WTC11 (cell line): ENCODE data around the gene SLC1A4.

ENCODE experiments used
- ATF2 ChIP-seq: sonication (generic); formaldehyde crosslinking; IDR thresholded peaks from 2 replicates; pipeline ENCODE4 v1.8.1; 2022; ENCODE audit warnings: low read depth, missing genetic modification reagents, borderline replicate concordance
- CBFB ChIP-seq: sonication (generic); formaldehyde crosslinking; IDR thresholded peaks from 2 replicates; pipeline ENCODE4 v1.8.1; 2022; ENCODE audit warnings: mild to moderate bottlenecking, low read depth, missing genetic modification reagents
- CTCF ChIP-seq: fragments of 200-600 bp; IDR thresholded peaks from 2 replicates; pipeline ENCODE4 v1.8.0; 2022; ENCODE audit warnings: antibody characterized with exemption
- FOXP4 ChIP-seq: sonication (generic); formaldehyde crosslinking; IDR thresholded peaks from 2 replicates; pipeline ENCODE4 v1.8.0; 2022; ENCODE audit warnings: mild to moderate bottlenecking, missing genetic modification reagents
- MAX ChIP-seq: sonication (generic); formaldehyde crosslinking; IDR thresholded peaks from 2 replicates; pipeline ENCODE4 v1.8.0; 2022; ENCODE audit warnings: mild to moderate bottlenecking, missing genetic modification reagents
- NFYB ChIP-seq: sonication (generic); formaldehyde crosslinking; conservative IDR thresholded peaks from 2 replicates; pipeline ENCODE4 v1.8.0; 2022; ENCODE audit warnings: low read depth, missing genetic modification reagents
- SP1 ChIP-seq: sonication (generic); formaldehyde crosslinking; conservative IDR thresholded peaks from 2 replicates; pipeline ENCODE4 v1.8.1; 2022; ENCODE audit warnings: missing genetic modification reagents
- ZNF121 ChIP-seq: sonication (generic); formaldehyde crosslinking; IDR thresholded peaks from 2 replicates; pipeline ENCODE4 v1.8.0; 2023; ENCODE audit warnings: missing genetic modification reagents
- ZNF232 ChIP-seq: sonication (generic); formaldehyde crosslinking; IDR thresholded peaks from 2 replicates; pipeline ENCODE4 v1.8.0; 2022; ENCODE audit warnings: mild to moderate bottlenecking, missing genetic modification reagents
- TF ChIP-seq, protein P1 (sequence below): sonication (generic); formaldehyde crosslinking; IDR thresholded peaks from 2 replicates; pipeline ENCODE4 v1.8.0; 2022; ENCODE audit warnings: mild to moderate bottlenecking, missing genetic modification reagents
- TF ChIP-seq, protein P2 (sequence below): sonication (generic); formaldehyde crosslinking; IDR thresholded peaks from 2 replicates; pipeline ENCODE4 v1.8.0; 2022; ENCODE audit warnings: mild to moderate bottlenecking, missing genetic modification reagents
- TF ChIP-seq, protein P3 (sequence below): sonication (generic); formaldehyde crosslinking; IDR thresholded peaks from 2 replicates; pipeline ENCODE4 v1.8.1; 2023; ENCODE audit warnings: mild to moderate bottlenecking, missing genetic modification reagents, moderate library complexity

GRCh38 chr2:65044097-65044735 lies 55.0 kb downstream of the SLC1A4 start:
- TF ChIP-seq ZNF232 (CRISPR knock-in tag) (no peak), ZNF121 (CRISPR knock-in tag) (no peak), CTCF (no peak), ATF2 (no peak), SP1 (no peak), FOXP4 (CRISPR knock-in tag) (no peak), MAX (no peak), NFYB (CRISPR knock-in tag) (no peak), CBFB (CRISPR knock-in tag) (no peak)
- TF ChIP-seq, protein P1, sequence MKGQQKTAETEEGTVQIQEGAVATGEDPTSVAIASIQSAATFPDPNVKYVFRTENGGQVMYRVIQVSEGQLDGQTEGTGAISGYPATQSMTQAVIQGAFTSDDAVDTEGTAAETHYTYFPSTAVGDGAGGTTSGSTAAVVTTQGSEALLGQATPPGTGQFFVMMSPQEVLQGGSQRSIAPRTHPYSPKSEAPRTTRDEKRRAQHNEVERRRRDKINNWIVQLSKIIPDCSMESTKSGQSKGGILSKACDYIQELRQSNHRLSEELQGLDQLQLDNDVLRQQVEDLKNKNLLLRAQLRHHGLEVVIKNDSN (CRISPR knock-in tag): no peak
- TF ChIP-seq, protein P2, sequence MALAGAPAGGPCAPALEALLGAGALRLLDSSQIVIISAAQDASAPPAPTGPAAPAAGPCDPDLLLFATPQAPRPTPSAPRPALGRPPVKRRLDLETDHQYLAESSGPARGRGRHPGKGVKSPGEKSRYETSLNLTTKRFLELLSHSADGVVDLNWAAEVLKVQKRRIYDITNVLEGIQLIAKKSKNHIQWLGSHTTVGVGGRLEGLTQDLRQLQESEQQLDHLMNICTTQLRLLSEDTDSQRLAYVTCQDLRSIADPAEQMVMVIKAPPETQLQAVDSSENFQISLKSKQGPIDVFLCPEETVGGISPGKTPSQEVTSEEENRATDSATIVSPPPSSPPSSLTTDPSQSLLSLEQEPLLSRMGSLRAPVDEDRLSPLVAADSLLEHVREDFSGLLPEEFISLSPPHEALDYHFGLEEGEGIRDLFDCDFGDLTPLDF: no peak
- TF ChIP-seq, protein P3, sequence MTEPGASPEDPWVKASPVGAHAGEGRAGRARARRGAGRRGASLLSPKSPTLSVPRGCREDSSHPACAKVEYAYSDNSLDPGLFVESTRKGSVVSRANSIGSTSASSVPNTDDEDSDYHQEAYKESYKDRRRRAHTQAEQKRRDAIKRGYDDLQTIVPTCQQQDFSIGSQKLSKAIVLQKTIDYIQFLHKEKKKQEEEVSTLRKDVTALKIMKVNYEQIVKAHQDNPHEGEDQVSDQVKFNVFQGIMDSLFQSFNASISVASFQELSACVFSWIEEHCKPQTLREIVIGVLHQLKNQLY: no peak
